HAP-1 (cell line): Measurements from ENCODE around the gene GPI.
"Not testable (repeated sequence)": the region's sequence is repeated elsewhere in the genome, so short reads cannot be mapped to it uniquely, and the experiment has no call there.

Experiments
- DNase-seq, 2 experiments: peaks; one replicate each; pipeline ENCODE4 v3.0.0-alpha.2; 2016 to 2020; ENCODE audit warnings: low spot score in 2 of 2
- H3K27me3 ChIP-seq: fragments of 250-450 bp; sonication (Bioruptor Pico); 2 replicates; pipeline ENCODE4 v1.5.1; 2020; ENCODE audit warnings: low read depth, mild to moderate bottlenecking, moderate library complexity
- H3K36me3 ChIP-seq: fragments of 250-450 bp; sonication (Bioruptor Pico); replicated peaks from 2 replicates; pipeline ENCODE4 v1.5.1; 2020; ENCODE audit warnings: mild to moderate bottlenecking
- H3K4me1 ChIP-seq: fragments of 250-450 bp; sonication (Bioruptor Pico); 2 replicates; pipeline ENCODE4 v1.5.1; 2020; ENCODE audit warnings: mild to moderate bottlenecking
- H3K4me3 ChIP-seq: fragments of 250-450 bp; sonication (Bioruptor Pico); 2 replicates; pipeline ENCODE4 v1.5.1; 2020; ENCODE audit warnings: mild to moderate bottlenecking, moderate library complexity
- H3K9me3 ChIP-seq: fragments of 250-450 bp; sonication (Bioruptor Pico); 2 replicates; pipeline ENCODE4 v1.5.1; 2020; ENCODE audit warnings: mild to moderate bottlenecking, moderate library complexity
- in situ Hi-C: fragments of 300-500 bp; cut with MboI; formaldehyde crosslinking; loops from 3 replicates; pipeline ENCODE4 v1.14.3; 2020; ENCODE audit warnings: low sequenced_read_pairs, inconsistent platforms, mixed read lengths

The GPI gene

DNA sequence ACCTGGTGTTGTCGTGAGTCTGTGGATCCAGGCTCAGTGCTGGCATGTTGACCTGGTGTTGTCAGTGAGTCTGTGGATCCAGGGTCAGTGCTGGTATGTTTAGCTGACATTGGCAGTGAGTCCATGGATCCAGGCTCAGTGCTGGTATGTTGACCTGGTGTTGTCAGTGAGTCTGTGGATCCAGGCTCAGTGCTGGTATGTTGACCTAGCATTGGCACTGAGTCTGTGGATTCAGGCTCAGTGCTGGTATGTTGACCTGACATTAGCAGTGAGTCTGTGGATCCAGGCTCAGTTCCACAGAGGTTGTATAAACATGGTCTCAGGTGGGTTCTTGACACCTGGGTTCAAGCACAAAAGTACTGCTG, 22.4 kb downstream of the GPI start:
- H3K4me3 ChIP-seq = no peak overlapping the region
- peaks cover 87% of the 10 kb centered on the region for H3K36me3 ChIP-seq
- no peak for DNase-seq
- in situ Hi-C loops = no loop called here
- H3K27me3 ChIP-seq = no peaks in the 10 kb centered on the region
- H3K9me3 ChIP-seq = no peaks in the 10 kb centered on the region
- H3K4me1 ChIP-seq = no peaks in the 10 kb centered on the region

DNA sequence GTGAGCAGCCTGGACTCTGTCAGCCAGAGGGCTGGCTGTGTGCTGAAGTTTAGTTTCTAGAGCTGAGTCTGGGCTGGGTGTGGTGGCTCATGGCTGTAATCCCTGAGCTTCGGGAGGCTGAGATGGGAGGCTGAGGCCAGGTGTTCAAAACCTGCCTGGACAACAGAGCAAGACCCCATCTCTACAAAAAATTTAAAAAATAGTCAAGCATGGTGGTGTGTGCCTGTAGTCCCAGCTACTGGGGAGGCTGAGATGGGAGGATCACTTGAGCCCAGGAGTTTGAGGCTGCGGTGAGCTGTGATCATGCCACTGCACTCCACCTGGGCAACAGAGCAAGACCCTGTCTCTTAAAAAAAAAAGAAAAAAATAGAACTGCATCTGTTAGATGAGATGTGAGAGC, 23.7 kb downstream of the GPI start:
- DNase-seq, H3K27me3 ChIP-seq, H3K4me3 ChIP-seq, H3K9me3 ChIP-seq, H3K4me1 ChIP-seq, in situ Hi-C loops: not testable (repeated sequence)
- H3K36me3 ChIP-seq = peaks cover 86% of the 10 kb centered on the region

DNA sequence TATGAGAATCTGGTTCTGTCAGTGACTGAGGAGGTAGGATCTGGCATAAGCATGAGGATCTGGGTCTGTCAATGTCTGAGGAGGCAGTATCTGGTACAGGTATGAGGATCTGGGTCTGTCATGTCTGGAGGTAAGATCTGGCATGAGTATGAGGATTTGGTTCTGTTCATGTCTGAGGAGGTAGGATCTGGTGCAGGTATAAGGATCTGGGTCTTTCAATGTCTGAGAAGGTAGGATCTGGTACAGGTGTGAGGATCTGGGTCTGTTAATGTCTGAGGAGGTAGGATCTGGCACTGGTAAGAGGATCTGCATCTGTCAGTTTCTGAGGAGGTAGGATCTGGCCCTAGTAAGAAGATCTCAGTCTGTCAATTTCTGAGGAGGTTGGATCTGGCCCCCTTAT, 26.8 kb downstream of the GPI start:
- Histone ChIP-seq H3K4me3 (no peak overlapping the region), H3K9me3 (no peaks in the 10 kb centered on the region), H3K4me1 (no peaks in the 10 kb centered on the region), H3K27me3 (no peaks in the 10 kb centered on the region), H3K36me3 (peaks cover 91% of the 10 kb centered on the region)
- in situ Hi-C loops = no loop called here
- DNase-seq = no peak

DNA sequence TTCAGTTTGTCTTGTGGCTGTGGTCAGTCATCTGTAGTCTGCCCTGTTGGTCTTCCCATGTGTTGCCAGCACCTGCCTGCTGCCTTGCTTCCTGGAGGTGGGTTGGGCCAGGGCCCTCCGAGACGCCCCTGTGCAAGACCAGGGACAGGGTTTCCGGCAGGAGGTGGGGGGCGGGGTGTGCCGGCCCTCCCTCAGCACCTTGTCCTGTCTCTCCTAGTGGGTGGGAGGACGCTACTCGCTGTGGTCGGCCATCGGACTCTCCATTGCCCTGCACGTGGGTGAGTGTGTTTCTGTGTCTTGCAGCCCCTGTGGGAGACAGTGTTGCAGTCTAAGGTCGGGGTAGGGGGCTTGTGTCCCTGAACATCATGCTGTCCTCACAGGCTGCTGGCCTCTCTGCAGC, 28.0 kb downstream of the GPI start:
- Histone ChIP-seq H3K27me3 (no peaks in the 10 kb centered on the region), H3K4me1 (no peaks in the 10 kb centered on the region), H3K4me3 (no peak overlapping the region), H3K9me3 (no peaks in the 10 kb centered on the region), H3K36me3 (peaks cover 91% of the 10 kb centered on the region)
- no peak for DNase-seq
- in situ Hi-C loops = no loop called here

DNA sequence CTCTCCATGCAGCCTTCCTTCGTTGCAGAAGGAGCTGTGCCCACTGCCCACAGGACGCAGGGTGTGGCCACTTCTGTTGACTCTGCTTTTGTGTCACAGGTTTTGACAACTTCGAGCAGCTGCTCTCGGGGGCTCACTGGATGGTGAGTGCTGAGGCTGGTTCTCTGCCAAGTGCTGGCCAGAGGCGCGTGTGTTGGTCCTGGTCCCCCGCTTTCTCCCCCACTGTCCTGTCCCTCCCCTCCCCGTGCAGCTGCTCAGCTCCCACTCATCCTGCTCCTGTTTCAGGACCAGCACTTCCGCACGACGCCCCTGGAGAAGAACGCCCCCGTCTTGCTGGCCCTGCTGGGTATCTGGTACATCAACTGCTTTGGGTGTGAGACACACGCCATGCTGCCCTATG, 28.6 kb downstream of the GPI start:
- Histone ChIP-seq H3K27me3 (no peaks in the 10 kb centered on the region), H3K36me3 (peaks cover 88% of the 10 kb centered on the region), H3K4me1 (no peaks in the 10 kb centered on the region), H3K9me3 (no peaks in the 10 kb centered on the region), H3K4me3 (no peak overlapping the region)
- in situ Hi-C loops = no loop called here
- DNase-seq = no peak

DNA sequence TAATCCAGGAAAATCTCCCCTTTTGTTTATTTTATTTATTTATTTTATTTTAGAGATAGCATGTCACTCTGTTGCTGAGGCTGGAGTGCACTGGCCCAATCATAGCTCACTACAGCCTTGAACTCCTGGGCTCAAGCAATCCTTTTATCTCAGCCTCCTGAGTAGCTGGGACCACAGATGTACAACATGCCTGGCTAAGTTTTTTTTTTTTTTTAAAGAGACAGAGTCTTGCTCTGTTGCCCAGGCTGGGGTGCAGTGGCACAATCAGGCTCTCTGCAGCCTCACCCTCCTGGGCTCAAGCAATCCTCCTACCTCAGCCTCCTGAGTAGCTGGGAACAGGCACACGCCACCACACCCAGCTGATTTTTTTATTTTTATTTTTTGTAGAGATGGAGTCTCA, 32.9 kb downstream of the GPI start:
- Histone ChIP-seq H3K4me3 (no peak overlapping the region), H3K36me3 (peaks cover 78% of the 10 kb centered on the region), H3K9me3 (no peaks in the 10 kb centered on the region), H3K4me1 (peaks cover 5% of the 10 kb centered on the region; the same call in 1 of the 2 replicates), H3K27me3 (no peaks in the 10 kb centered on the region)
- in situ Hi-C loops = no loop called here
- DNase-seq = no peak

DNA sequence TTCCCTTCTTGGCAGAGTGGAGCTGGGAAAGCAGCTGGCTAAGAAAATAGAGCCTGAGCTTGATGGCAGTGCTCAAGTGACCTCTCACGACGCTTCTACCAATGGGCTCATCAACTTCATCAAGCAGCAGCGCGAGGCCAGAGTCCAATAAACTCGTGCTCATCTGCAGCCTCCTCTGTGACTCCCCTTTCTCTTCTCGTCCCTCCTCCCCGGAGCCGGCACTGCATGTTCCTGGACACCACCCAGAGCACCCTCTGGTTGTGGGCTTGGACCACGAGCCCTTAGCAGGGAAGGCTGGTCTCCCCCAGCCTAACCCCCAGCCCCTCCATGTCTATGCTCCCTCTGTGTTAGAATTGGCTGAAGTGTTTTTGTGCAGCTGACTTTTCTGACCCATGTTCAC, 34.9 kb downstream of the GPI start:
- H3K36me3 ChIP-seq = peaks cover 59% of the 10 kb centered on the region
- no peak overlapping the region for H3K4me3 ChIP-seq
- H3K4me1 ChIP-seq = peaks cover 5% of the 10 kb centered on the region; the same call in 1 of the 2 replicates
- in situ Hi-C loops = no loop called here
- no peaks in the 10 kb centered on the region for H3K27me3 ChIP-seq
- no peak for DNase-seq
- no peaks in the 10 kb centered on the region for H3K9me3 ChIP-seq

DNA sequence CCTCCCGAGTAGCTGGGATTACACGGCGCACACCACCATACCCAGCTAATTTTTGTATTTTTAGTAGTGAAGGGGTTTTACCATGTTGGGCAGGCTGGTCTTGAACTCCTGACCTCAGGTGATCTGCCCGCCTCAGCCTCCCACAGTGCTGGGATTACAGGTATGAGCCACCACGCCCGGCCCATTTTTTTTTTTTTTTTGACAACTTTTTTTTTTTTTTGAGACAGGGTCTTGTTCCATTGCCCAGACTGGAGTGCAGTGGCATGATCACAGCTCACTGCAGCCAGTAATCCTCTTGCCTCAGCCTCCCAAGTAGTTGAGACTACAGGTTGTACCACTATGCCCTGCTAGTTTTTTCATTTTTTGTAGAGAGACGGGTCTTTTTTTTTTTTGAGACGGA, 35.8 kb downstream of the GPI start:
- in situ Hi-C loops, H3K4me3 ChIP-seq, DNase-seq, H3K9me3 ChIP-seq, H3K4me1 ChIP-seq, H3K27me3 ChIP-seq: not testable (repeated sequence)
- H3K36me3 ChIP-seq = peaks cover 52% of the 10 kb centered on the region

DNA sequence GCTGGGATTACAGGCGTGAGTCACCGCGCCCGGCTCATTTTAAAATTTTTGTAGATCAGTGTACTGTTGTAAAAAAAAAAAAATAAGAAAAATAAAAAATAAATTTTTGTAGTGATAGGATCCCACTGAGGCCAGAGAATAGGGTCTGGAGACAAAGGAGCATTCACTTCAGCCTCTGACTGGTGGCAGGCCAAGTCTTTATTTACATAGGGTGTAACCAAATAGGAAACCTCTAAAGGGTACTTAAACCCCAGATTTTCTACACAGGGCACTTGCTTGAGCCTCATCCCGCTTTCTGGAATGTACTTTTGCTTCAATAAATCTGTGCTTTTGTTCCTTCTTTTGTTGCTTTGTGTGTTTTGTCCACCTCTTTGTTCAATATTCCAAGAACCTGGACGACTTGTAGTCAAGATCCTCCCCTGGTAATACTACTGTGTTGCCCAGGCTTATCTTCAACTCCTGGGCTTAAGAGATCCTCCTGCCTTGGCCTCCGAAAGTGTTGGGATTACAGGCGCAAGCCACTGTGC, 37.1 kb downstream of the GPI start:
- H3K9me3 ChIP-seq = no peaks in the 10 kb centered on the region
- DNase-seq = peak; percentile 44 to 65
- in situ Hi-C loops = no loop called here
- peaks cover 42% of the 10 kb centered on the region for H3K36me3 ChIP-seq
- no peak overlapping the region for H3K4me3 ChIP-seq
- H3K4me1 ChIP-seq = peaks cover 8% of the 10 kb centered on the region
- H3K27me3 ChIP-seq = no peaks in the 10 kb centered on the region

DNA sequence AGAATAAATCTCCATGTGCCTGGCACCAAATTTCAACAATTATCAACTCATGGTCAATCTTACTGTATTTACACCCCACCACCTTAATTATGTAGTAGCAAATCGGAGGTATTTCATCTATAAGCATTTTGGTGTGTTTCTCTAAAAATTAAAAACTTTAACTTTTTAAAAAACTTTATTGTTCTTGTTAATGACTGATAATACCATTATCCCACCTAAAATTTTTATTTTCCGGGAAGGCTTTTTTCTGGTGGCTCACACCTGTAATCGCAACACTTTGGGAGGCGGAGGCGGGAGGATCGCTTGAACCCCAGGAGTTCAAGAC, 38.8 kb downstream of the GPI start:
- H3K4me3 ChIP-seq = peak overlapping the region; percentile 94
- H3K36me3 ChIP-seq = peaks cover 33% of the 10 kb centered on the region
- in situ Hi-C loops = no loop called here
- peaks cover 8% of the 10 kb centered on the region for H3K4me1 ChIP-seq
- DNase-seq = no peak
- no peaks in the 10 kb centered on the region for H3K27me3 ChIP-seq
- H3K9me3 ChIP-seq = no peaks in the 10 kb centered on the region

DNA sequence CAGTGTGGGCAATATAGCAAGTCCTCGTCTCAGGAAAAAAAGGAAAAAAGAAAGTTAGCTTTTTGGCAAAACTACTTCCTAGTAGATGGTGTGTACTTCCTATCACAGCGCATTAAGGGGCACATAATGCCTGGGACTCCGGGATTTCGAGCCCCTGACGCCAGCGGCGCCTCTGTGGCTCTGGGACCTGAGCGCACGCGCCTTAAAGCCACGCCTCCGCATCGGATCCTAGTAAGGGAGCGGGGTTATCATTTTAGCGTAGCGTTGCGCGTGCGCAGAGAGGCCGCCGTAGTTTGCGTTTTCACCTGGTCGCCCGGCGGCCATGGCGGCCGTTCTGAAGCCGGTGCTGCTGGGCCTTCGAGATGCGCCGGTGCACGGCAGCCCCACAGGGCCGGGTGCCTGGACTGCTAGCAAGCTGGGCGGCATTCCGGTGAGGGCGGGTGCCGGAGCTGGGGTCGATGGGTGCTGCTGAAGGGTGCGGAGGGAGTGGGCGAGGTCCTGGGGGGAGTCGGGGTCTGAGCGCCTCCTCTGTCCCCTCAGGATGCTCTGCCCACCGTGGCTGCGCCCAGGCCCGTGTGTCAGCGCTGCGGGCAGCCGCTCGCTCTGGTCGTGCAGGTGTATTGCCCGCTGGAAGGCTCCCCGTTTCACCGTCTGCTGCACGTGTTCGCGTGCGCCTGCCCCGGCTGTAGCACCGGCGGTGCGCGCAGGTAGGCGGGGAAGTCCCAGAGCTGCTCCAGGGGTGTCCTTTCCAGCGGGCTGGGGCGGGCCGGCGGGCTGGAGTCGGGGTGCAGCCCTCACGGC, 39.3 kb downstream of the GPI start, which contains the start of gene PDCD2L:
TSS of gene PDCD2L (plus strand) at position 291 of the 801 bp plus-strand sequence. CDS start at position 323, 32 bp downstream.
- peak within 1 kb of the TSS; percentile 94 for H3K4me3 ChIP-seq
- H3K27me3 ChIP-seq = no peaks in the 10 kb centered on the region
- DNase-seq = peak; percentile 94 to 97
- peaks cover 8% of the 10 kb centered on the region for H3K4me1 ChIP-seq
- in situ Hi-C loops = no loop called here
- no peaks in the 10 kb centered on the region for H3K9me3 ChIP-seq
- peaks cover 33% of the 10 kb centered on the region for H3K36me3 ChIP-seq

DNA sequence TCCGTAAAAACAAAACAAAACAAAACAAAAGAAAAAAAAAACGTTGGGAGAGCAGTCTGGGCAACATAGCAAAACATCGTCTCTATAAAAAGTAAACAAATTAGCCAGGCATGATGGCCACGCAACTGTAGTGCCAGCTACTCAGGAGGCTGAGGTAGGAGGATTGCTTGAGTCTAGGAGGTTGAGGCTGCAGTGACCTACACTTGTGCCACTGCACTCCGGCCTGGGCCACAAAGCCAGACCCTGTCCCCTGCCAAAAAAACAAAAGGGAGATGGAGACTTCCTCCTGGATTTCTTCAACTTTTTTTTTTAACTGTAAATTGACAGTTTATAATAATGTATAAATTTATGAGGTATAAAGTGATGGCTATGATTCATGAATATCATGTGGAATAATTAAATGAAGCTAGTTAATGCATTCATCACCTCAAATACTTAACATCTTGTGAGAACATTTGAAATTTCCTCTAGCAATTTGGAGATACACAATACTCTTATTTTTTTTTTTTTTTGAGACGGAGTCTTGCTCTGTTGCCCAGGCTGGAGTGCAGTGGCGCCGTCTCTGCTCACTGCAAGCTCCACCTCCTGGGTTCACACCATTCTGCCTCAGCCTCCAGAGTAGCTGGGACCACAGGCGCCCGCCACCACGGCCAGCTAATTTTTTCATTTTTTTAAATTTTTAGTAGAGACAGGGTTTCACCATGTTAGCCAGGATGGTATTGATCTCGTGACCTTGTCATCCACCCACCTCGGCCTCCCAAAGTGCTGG, 41.1 kb downstream of the GPI start:
- Histone ChIP-seq H3K4me3 (no peak overlapping the region), H3K27me3 (no peaks in the 10 kb centered on the region), H3K4me1 (peaks cover 8% of the 10 kb centered on the region), H3K9me3 (no peaks in the 10 kb centered on the region), H3K36me3 (peaks cover 31% of the 10 kb centered on the region)
- in situ Hi-C loops = no loop called here
- no peak for DNase-seq

DNA sequence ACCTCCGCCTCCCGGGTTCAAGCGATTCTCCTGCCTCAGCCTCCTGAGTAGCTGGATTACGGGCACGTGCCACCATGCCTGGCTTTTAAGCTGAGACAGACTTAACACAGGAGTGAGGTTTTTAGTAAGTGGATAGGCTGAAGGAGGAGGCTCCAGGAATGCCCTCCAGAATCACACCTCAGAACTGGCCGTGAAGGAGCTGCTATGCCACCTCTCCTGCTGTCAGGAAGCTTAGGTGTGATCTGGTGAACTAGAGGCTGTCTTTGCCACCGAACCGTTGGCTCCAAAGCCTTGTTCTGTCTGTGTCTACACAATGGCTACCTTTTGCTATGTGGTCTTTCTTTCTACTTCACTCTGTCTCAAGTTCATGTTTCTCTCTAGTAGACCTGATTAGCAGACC, 43.4 kb downstream of the GPI start:
- Histone ChIP-seq H3K27me3 (no peaks in the 10 kb centered on the region), H3K4me3 (no peak overlapping the region), H3K9me3 (no peaks in the 10 kb centered on the region), H3K36me3 (peaks cover 34% of the 10 kb centered on the region), H3K4me1 (peaks cover 3% of the 10 kb centered on the region)
- DNase-seq = no peak
- in situ Hi-C loops = no loop called here
